AG09319 (cell line): ENCODE data around the gene DPYD.
A peak's percentile ranks its signal among the peaks of the same experiment; 100 is the strongest.

Experiments used
- DNase-seq: peaks from one replicate; pipeline ENCODE4 v3.0.0-alpha.2; 2010; ENCODE audit warnings: low read depth; ENCODE audit errors: extremely low read depth
- CTCF ChIP-seq: IDR thresholded peaks from 2 replicates; pipeline ENCODE4 v1.5.1; 2011; ENCODE audit warnings: low read depth, mild to moderate bottlenecking, inconsistent platforms, low read length, moderate library complexity

The DPYD gene

GRCh38 chr1:97262842-97263241 lies 658.0 kb downstream of the DPYD start:
- TF ChIP-seq CTCF, result no peak
- no peak for DNase-seq

GRCh38 chr1:97258597-97258996 lies 662.2 kb downstream of the DPYD start:
- DNase-seq, result no peak
- TF ChIP-seq CTCF, result no peak

GRCh38 chr1:97254731-97255463 lies 665.9 kb downstream of the DPYD start:
- DNase-seq, result no peak
- no peak for TF ChIP-seq CTCF

- DNase-seq, result no peak
- TF ChIP-seq CTCF, result no peak
These were observed 667.9 kb downstream of the DPYD start for GRCh38 chr1:97252925-97253324.

- no peak for TF ChIP-seq CTCF
- DNase-seq, result peak; percentile 76
These were observed 668.8 kb downstream of the DPYD start for GRCh38 chr1:97252076-97252475.

- peak; percentile 15 for DNase-seq
- no peak for TF ChIP-seq CTCF
These were observed 673.6 kb downstream of the DPYD start for GRCh38 chr1:97247196-97247595.

GRCh38 chr1:97245682-97246081 lies 675.2 kb downstream of the DPYD start:
- no peak for DNase-seq
- no peak for TF ChIP-seq CTCF
